H1 (cell line): ENCODE measurements around the gene SMIM38. TPM values are rescaled to one million over a fixed set of nuclear protein-coding genes. Genes with fewer than 3 reads are reported as not detected.

Experiments used
- CTCF ChIA-PET: fragments of 300-600 bp; sonication (Branson Sonifier 250); formaldehyde crosslinking; loops from one replicate; lab custom pipeline; 2021; ENCODE audit not compliant: partially characterized antibody; lab: Charles Lee
- POLR2A ChIA-PET: fragments of 300-600 bp; sonication (Branson Sonifier 250); formaldehyde crosslinking; loops from one replicate; lab custom pipeline; 2021; ENCODE audit warnings: inconsistent platforms; ENCODE audit not compliant: partially characterized antibody; lab: Charles Lee
- DNase-seq, 2 experiments: peaks; one replicate each; pipeline versions ENCODE4 v3.0.0 to v3.0.0-alpha.2; 2010 to 2022; ENCODE audit warnings: low spot score in 2 of 2, low read depth in 1 of 2, mixed read lengths in 1 of 2
- FAIRE-seq: peaks from 2 replicates; lab custom pipeline; 2011; peaks lifted over from hg19 to GRCh38; lab: Jason Lieb, UNC
- H2AFZ ChIP-seq: 2 replicates; pipeline ENCODE4 v1.8.1; 2012; ENCODE audit warnings: low read length, inconsistent platforms
- H2AK5ac ChIP-seq: 2 replicates; pipeline ENCODE4 v1.6.1; 2013; ENCODE audit warnings: low read depth, low read length
- H2BK120ac ChIP-seq: replicated peaks from 2 replicates; pipeline ENCODE3; 2013; ENCODE audit warnings: low read depth, low read length, inconsistent platforms
- H2BK12ac ChIP-seq: 2 replicates; pipeline ENCODE4 v1.6.1; 2013; ENCODE audit warnings: low read depth, low read length
- H2BK15ac ChIP-seq: 2 replicates; pipeline ENCODE4 v1.6.1; 2013; ENCODE audit warnings: low read length
- H2BK20ac ChIP-seq: 2 replicates; pipeline ENCODE4 v1.6.1; 2013; ENCODE audit warnings: low read length
- H2BK5ac ChIP-seq: 2 replicates; pipeline ENCODE4 v1.6.1; 2013; ENCODE audit warnings: low read depth, low read length
- H3K14ac ChIP-seq: 2 replicates; pipeline ENCODE4 v1.6.1; 2013; ENCODE audit warnings: inconsistent platforms; ENCODE audit not compliant: insufficient read length
- H3K18ac ChIP-seq: 2 replicates; pipeline ENCODE4 v1.6.1; 2013; ENCODE audit warnings: low read length; ENCODE audit errors: extremely low read depth
- H3K23ac ChIP-seq: 2 replicates; pipeline ENCODE4 v1.6.1; 2013; ENCODE audit warnings: inconsistent platforms; ENCODE audit not compliant: insufficient read length
- H3K23me2 ChIP-seq: 2 replicates; pipeline ENCODE4 v1.6.1; 2013; ENCODE audit warnings: low read depth, low read length
- H3K27ac ChIP-seq: 2 replicates; pipeline ENCODE4 v1.6.1; 2011; ENCODE audit warnings: low read depth, low read length, inconsistent platforms
- H3K27me3 ChIP-seq, 4 experiments: replicated peaks in 1 of 4; 1 replicate in 1 of 4; 2 replicates in 3 of 4; pipeline versions ENCODE4 v1.6.1 to v1.8.1; 2011 to 2013; ENCODE audit warnings: low read length in 3 of 4, mild to moderate bottlenecking in 3 of 4, inconsistent platforms in 2 of 4, mixed read lengths in 2 of 4, moderate library complexity in 1 of 4; ENCODE audit not compliant: control insufficient read depth in 3 of 4, insufficient read depth in 3 of 4; ENCODE audit errors: extremely low read depth in 1 of 4
- H3K36me3 ChIP-seq, 4 experiments: 2 replicates each; pipeline versions ENCODE4 v1.6.1 to v1.8.1; 2011 to 2013; ENCODE audit warnings: mild to moderate bottlenecking in 4 of 4, low read length in 3 of 4, moderate library complexity in 2 of 4, control low read depth in 1 of 4, inconsistent platforms in 1 of 4; ENCODE audit not compliant: insufficient read depth in 4 of 4, control insufficient read depth in 2 of 4
- H3K4ac ChIP-seq: replicated peaks from 2 replicates; pipeline ENCODE3; 2013; ENCODE audit warnings: low read length, low read depth, mixed read lengths, inconsistent platforms; ENCODE audit not compliant: insufficient read length
- H3K4me1 ChIP-seq, 4 experiments: replicated peaks in 1 of 4; 1 replicate in 1 of 4; 2 replicates in 3 of 4; pipeline versions ENCODE4 v1.6.1 to v1.8.1; 2011 to 2013; ENCODE audit warnings: low read length in 3 of 4, inconsistent platforms in 2 of 4, mixed read lengths in 1 of 4; ENCODE audit not compliant: insufficient read depth in 4 of 4, control insufficient read depth in 3 of 4
- H3K4me2 ChIP-seq, 2 experiments: 2 replicates each; pipeline versions ENCODE4 v1.6.1 to v1.8.1; 2011 to 2013; ENCODE audit warnings: low read depth in 2 of 2, low read length in 2 of 2, control low read depth in 1 of 2, inconsistent platforms in 1 of 2, mild to moderate bottlenecking in 1 of 2; ENCODE audit not compliant: insufficient read depth in 1 of 2
- H3K4me3 ChIP-seq, 4 experiments: fragments of 200-600, 300-600 bp in 1 of 4; sonication (generic), shearing (Covaris generic), sonication (Bioruptor Twin) in 1 of 4; 2 replicates each; pipeline versions ENCODE4 v1.5.1 to v1.8.1; 2011 to 2016; ENCODE audit warnings: low read length in 4 of 4, low read depth in 3 of 4, control low read depth in 2 of 4, inconsistent platforms in 2 of 4, mild to moderate bottlenecking in 2 of 4, mixed read lengths in 1 of 4, moderate library complexity in 1 of 4; ENCODE audit not compliant: insufficient read depth in 2 of 4; ENCODE audit errors: extremely low read depth in 1 of 4
- H3K56ac ChIP-seq: replicated peaks from 2 replicates; pipeline ENCODE3; 2013; ENCODE audit warnings: low read depth, mild to moderate bottlenecking, mixed read lengths, low read length, inconsistent platforms; ENCODE audit not compliant: insufficient read length
- H3K79me1 ChIP-seq: 2 replicates; pipeline ENCODE4 v1.6.1; 2013; ENCODE audit warnings: low read depth, low read length, control low read depth
- H3K79me2 ChIP-seq, 2 experiments: 2 replicates each; pipeline versions ENCODE4 v1.6.1 to v1.8.1; 2012 to 2013; ENCODE audit warnings: low read length in 2 of 2, mild to moderate bottlenecking in 2 of 2, inconsistent platforms in 1 of 2; ENCODE audit not compliant: insufficient read depth in 2 of 2, control insufficient read depth in 1 of 2
- H3K9ac ChIP-seq, 4 experiments: replicated peaks in 1 of 4; 1 replicate in 1 of 4; 2 replicates in 3 of 4; pipeline versions ENCODE4 v1.6.1 to v1.8.1; 2011 to 2013; ENCODE audit warnings: low read depth in 3 of 4, low read length in 3 of 4, control low read depth in 2 of 4, mild to moderate bottlenecking in 2 of 4, moderate library complexity in 2 of 4, inconsistent platforms in 1 of 4; ENCODE audit errors: extremely low read depth in 1 of 4
- H3K9me3 ChIP-seq, 2 experiments: 2 replicates each; pipeline versions ENCODE4 v1.6.1 to v1.8.1; 2012 to 2013; ENCODE audit warnings: mild to moderate bottlenecking in 2 of 2, moderate library complexity in 2 of 2, control low read depth in 1 of 2, inconsistent platforms in 1 of 2, low read depth in 1 of 2, low read length in 1 of 2, mixed read lengths in 1 of 2; ENCODE audit not compliant: insufficient read depth in 2 of 2
- H4K20me1 ChIP-seq, 2 experiments: replicated peaks in 1 of 2; 2 replicates each; pipeline versions ENCODE3 to v1.8.1; 2011 to 2013; ENCODE audit warnings: inconsistent platforms in 2 of 2, low read length in 2 of 2, mild to moderate bottlenecking in 1 of 2; ENCODE audit not compliant: insufficient read depth in 2 of 2, control insufficient read depth in 1 of 2
- H4K5ac ChIP-seq: 2 replicates; pipeline ENCODE4 v1.6.1; 2013; ENCODE audit warnings: low read length, low read depth, mixed read lengths, inconsistent platforms; ENCODE audit not compliant: insufficient read length
- H4K8ac ChIP-seq: 2 replicates; pipeline ENCODE4 v1.8.0; 2013; ENCODE audit warnings: mild to moderate bottlenecking, moderate library complexity, low read length, inconsistent platforms; ENCODE audit not compliant: insufficient read depth; ENCODE audit errors: extremely low read depth
- H4K91ac ChIP-seq: replicated peaks from 2 replicates; pipeline ENCODE3; 2013; ENCODE audit warnings: low read length, mixed read lengths, inconsistent platforms; ENCODE audit not compliant: insufficient read length
- CBX5 ChIP-seq: fragments of 300-800, 300-1000 bp; sonication (generic); IDR thresholded peaks from 2 replicates; pipeline ENCODE4 v1.7.1; 2016; ENCODE audit warnings: antibody characterized with exemption, low read length, low read depth
- CBX8 ChIP-seq: fragments of 300-800, 300-1000 bp; sonication (generic); IDR thresholded peaks from 2 replicates; pipeline ENCODE4 v1.7.1; 2016; ENCODE audit warnings: low read depth, low read length, borderline replicate concordance
- GABPA ChIP-seq: IDR thresholded peaks from 2 replicates; pipeline ENCODE4 v1.6.1; 2011; ENCODE audit warnings: mild to moderate bottlenecking, low read length, moderate library complexity, borderline replicate concordance; ENCODE audit not compliant: insufficient read depth
- HDAC6 ChIP-seq: IDR thresholded peaks from one replicate; pipeline ENCODE4 v1.7.1; 2012; ENCODE audit warnings: low read depth, mild to moderate bottlenecking, inconsistent platforms, low read length, moderate library complexity
- NANOG ChIP-seq: IDR thresholded peaks from 2 replicates; pipeline ENCODE4 v1.6.1; 2011; ENCODE audit warnings: low read length, low read depth, mild to moderate bottlenecking, inconsistent platforms; ENCODE audit not compliant: insufficient read depth, poor library complexity, severe bottlenecking
- POLR2AphosphoS5 ChIP-seq: IDR thresholded peaks from 2 replicates; pipeline ENCODE4 v1.6.1; 2011; ENCODE audit warnings: low read depth, low read length
- POU5F1 ChIP-seq: IDR thresholded peaks from 2 replicates; pipeline ENCODE4 v1.6.1; 2011; ENCODE audit warnings: low read depth, mild to moderate bottlenecking, low read length, moderate library complexity
- RFX5 ChIP-seq: IDR thresholded peaks from 2 replicates; pipeline ENCODE4 v1.6.1; 2011; ENCODE audit warnings: low read depth, low read length, improper control_type of control experiment, borderline replicate concordance
- RNF2 ChIP-seq: fragments of 200-900, 300-1000 bp; sonication (generic); IDR thresholded peaks from 2 replicates; pipeline ENCODE4 v1.7.1; 2016; ENCODE audit warnings: borderline replicate concordance, low read depth, mild to moderate bottlenecking, antibody characterized with exemption, low read length; ENCODE audit not compliant: poor library complexity, severe bottlenecking; ENCODE audit errors: missing control alignments
- SIN3A ChIP-seq, 2 experiments: IDR thresholded peaks in 1 of 2; conservative IDR thresholded peaks in 1 of 2; 2 replicates each; pipeline ENCODE4 v1.6.1; 2011 to 2012; ENCODE audit warnings: low read length in 2 of 2, improper control_type of control experiment in 1 of 2, low read depth in 1 of 2, mild to moderate bottlenecking in 1 of 2
- SP4 ChIP-seq: IDR thresholded peaks from 2 replicates; pipeline ENCODE4 v1.6.1; 2012; ENCODE audit warnings: low read length, inconsistent platforms
- ZNF274 ChIP-seq: IDR thresholded peaks from 2 replicates; pipeline ENCODE4 v1.7.0; 2012; ENCODE audit warnings: low read length, borderline replicate concordance; ENCODE audit errors: extremely low read depth
- polyA plus RNA-seq, 7 experiments: library from polyadenylated mRNA; depleted of rRNA in 3 of 7; stranded (reverse) in 5 of 7; unstranded in 2 of 7; fragments of >200 nt in 5 of 7; fragments of 200-250 nt in 2 of 7; gene quantifications; 1 replicate in 5 of 7; 2 replicates in 1 of 7; 4 replicates in 1 of 7; pipeline versions ENCODE4 v1.2.1 to v1.2.3, GENCODE V29; 2011 to 2013; ENCODE audit warnings: missing spikeins in 2 of 7, mixed read lengths in 2 of 7
- total RNA-seq: library from RNA; stranded (reverse); fragmentation: NEBNext Ultra II Directional; extraction: Animal tissue kit (Norgen Biotek cat#: 25700); gene quantifications from 2 replicates; pipeline ENCODE4 v1.2.1, GENCODE V29; 2021
- TF ChIP-seq, protein P1 (sequence below): IDR thresholded peaks from 2 replicates; pipeline ENCODE4 v1.6.1; 2012; ENCODE audit warnings: inconsistent platforms

SMIM38 gene
- total and polyA plus RNA-seq, 2 of the 8 experiments (the other 6 are each of a cell fraction or from before 2014, with no cell fraction given), result 0.17 to 0.20 TPM

- POLR2A ChIA-PET, result interaction anchor here (0.8 kb wide), 1 partner anchor 539 kb away, joined by 3 read pairs; no protein-coding TSS in a partner anchor
- no peak overlapping the region for H2AFZ ChIP-seq
- DNase-seq (no peak), FAIRE-seq (no peak)
- no peak overlapping the region for H3K56ac ChIP-seq
- no peaks in the 10 kb centered on the region for H3K36me3 ChIP-seq
- no peak overlapping the region for H3K4me3 ChIP-seq
- H4K20me1 ChIP-seq, result peaks cover 0 to 6% of the 10 kb centered on the region in 2 experiments
- no peaks in the 10 kb centered on the region for H3K79me2 ChIP-seq
- no peak overlapping the region for H2BK5ac ChIP-seq
- no peak overlapping the region for H3K4me2 ChIP-seq
- peaks cover 3 to 5% of the 10 kb centered on the region in 2 experiments; a peak in 1 of 4 replicates for H3K9me3 ChIP-seq
- no peaks in the 10 kb centered on the region; a peak in 1 of 7 replicates for H3K4me1 ChIP-seq
- H2BK15ac ChIP-seq, result no peak overlapping the region
- no peaks in the 10 kb centered on the region for H3K79me1 ChIP-seq
- no peaks in the 10 kb centered on the region; a peak in 1 of 7 replicates for H3K27me3 ChIP-seq
- no peak overlapping the region for H3K9ac ChIP-seq
- no peak overlapping the region for H4K8ac ChIP-seq
- CTCF ChIA-PET, result interaction anchor here (0.6 to 2.4 kb wide), 5 partner anchors 8 to 579 kb away, joined by 3 to 13 read pairs (median 3); no protein-coding TSS in a partner anchor
- H3K4ac ChIP-seq, result no peak overlapping the region
- no peak overlapping the region for H4K5ac ChIP-seq
- no peak overlapping the region for H3K14ac ChIP-seq
- peak overlapping the region; percentile 6 for H4K91ac ChIP-seq
- no peak overlapping the region for H2BK20ac ChIP-seq
- no peak overlapping the region for H2AK5ac ChIP-seq
- no peak overlapping the region for H3K27ac ChIP-seq
- H2BK12ac ChIP-seq, result no peak overlapping the region
- H3K23me2 ChIP-seq, result peaks cover 8% of the 10 kb centered on the region; the same call in 1 of the 2 replicates
- no peak overlapping the region for H2BK120ac ChIP-seq
- no peak overlapping the region for H3K18ac ChIP-seq
- no peak overlapping the region for H3K23ac ChIP-seq
- TF ChIP-seq RFX5 (no peak), SP4 (no peak), POU5F1 (no peak), NANOG (no peak), HDAC6 (no peak), CBX8 (no peak), CBX5 (no peak), ZNF274 (no peak), POLR2AphosphoS5 (no peak), RNF2 (no peak), GABPA (no peak), SIN3A (conservative IDR thresholded peaks at IDR 0.05 in 1 of 2, IDR thresholded peaks at IDR 0.05 in 1 of 2; ENCODE audit: low read depth in 1 of 2, low read length in 2 of 2) (no peak)
- TF ChIP-seq, protein P1, sequence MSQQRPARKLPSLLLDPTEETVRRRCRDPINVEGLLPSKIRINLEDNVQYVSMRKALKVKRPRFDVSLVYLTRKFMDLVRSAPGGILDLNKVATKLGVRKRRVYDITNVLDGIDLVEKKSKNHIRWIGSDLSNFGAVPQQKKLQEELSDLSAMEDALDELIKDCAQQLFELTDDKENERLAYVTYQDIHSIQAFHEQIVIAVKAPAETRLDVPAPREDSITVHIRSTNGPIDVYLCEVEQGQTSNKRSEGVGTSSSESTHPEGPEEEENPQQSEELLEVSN, result no peak
These were observed 48.3 kb upstream of the SMIM38 start for GRCh38 chr11:69107413-69107812.
